Pons (tissue), 1 donor: ENCODE results near the gene SKIDA1.

Experiments used
- DNase-seq: peaks from one replicate; pipeline ENCODE4 v3.0.0-alpha.2; 2016; ENCODE audit warnings: low spot score

SKIDA1 gene

DNA sequence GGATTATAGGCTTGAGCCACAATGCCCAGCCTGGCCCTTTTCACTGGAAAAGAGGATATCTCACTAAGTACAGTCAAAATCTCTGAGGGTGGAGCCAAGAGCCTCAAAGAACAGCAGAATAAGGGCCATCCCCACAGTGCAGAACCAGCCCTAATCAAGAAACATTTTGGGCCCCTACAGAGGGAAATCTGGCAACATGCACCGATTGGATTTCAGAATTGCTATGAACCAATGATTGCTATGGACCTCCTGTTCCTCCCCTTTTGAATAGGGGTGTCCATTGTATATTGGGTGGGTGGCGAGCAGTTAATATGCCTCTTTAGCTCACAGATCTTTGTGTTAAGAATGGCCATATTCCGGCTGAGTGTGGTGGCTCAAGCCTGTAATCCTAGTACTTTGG lies 42.7 kb downstream of the SKIDA1 start:
- no peak for DNase-seq

GRCh38 chr10:21481407-21481806 lies 44.1 kb downstream of the SKIDA1 start:
- no peak for DNase-seq

DNA sequence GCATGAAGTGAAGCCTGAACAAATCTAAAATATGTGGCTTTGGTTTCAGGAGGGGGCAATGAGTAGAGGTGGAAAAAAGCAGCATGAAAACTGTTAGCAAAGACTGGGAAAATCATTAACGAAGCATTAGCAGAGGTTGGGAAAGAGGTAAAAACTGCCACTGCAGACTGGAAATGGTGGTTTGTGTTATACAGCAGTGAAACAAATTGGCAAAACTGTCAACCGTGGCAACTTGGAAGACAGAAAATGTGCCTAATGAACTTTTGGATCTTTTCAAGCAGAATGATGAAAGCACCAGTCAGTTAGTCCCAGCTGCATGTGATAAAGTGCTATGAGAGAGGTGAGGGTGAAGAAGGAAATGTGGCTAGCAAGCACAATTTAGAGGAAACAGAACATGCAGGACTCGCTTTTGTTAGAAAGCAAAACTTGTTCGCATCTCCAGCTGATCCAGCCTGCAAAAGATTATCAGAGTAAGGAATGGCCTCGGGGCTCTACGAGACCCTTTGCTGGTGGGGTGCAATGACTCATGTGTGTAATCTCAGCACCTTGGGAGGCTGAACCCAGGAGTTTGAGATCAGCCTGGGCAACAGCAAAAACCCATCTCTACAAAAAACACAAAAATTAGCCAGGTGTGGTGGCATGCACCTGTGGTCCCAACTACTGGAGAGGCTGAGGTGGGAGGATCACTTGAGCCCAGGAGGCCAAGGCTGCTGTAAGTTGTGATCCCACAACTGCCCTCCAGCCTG lies 45.7 kb downstream of the SKIDA1 start:
- no peak for DNase-seq

DNA sequence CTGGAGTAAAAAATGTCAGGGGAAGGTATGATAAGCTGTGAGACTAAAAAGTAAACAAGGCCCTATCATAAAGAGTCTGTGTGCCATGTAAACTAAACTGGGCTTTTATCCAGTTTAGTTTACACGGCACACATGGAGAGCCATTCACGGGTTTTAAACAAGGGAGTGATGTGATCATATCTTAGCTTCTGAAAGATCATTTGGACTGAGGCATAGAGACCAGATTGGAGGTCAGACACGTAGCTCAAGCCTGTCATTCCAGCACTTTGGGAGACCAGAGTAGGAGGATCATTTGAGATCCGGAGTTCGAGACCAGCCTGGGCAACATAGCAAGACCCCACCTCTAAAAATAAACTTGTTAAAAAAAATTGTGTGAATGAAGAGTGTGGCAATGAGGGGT lies 50.1 kb downstream of the SKIDA1 start:
- no peak for DNase-seq

GRCh38 chr10:21473541-21473940 lies 51.9 kb downstream of the SKIDA1 start:
- DNase-seq = no peak

GRCh38 chr10:21473135-21473534 lies 52.3 kb downstream of the SKIDA1 start:
- DNase-seq = no peak

GRCh38 chr10:21468086-21468485 lies 57.4 kb downstream of the SKIDA1 start:
- DNase-seq = no peak

- no peak for DNase-seq
Observed at GRCh38 chr10:21467633-21468032, 57.8 kb downstream of the SKIDA1 start.

DNA sequence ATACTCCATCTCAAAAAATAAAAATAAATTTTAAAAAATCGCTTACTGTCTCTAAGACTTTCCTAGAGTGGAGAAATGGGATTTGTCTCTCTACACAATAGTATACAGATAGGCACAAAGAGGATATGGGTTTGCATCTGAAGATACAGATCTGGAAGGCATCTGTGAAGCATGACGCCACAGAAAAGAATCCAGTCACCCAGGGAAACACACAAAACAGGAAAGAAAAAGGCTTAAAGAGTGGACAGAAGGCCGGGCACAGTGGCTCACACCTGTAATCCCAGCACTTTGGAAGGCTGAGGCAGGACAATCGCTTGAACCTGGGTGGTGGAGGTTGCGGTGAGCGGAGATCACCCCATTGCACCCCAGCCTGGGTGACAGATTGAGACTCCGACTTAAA lies 61.3 kb downstream of the SKIDA1 start:
- DNase-seq = no peak
